Measurements from ENCODE around the gene TRAPPC8.
"Not testable (repeated sequence)": the region's sequence is repeated elsewhere in the genome, so short reads cannot be mapped to it uniquely, and the experiment has no call there.

The TRAPPC8 gene

GRCh38 chr18:31942291-31942998, 483 bp downstream of the TRAPPC8 start:
- DNase-seq (ENCODE audit: low read depth, low spot score): no peak

- no peak for DNase-seq (ENCODE audit: low read depth, low spot score)
Measured at GRCh38 chr18:31941010-31941809, 1.7 kb downstream of the TRAPPC8 start.

GRCh38 chr18:31934773-31935172, 8.2 kb downstream of the TRAPPC8 start:
- not testable (repeated sequence) for DNase-seq (ENCODE audit: low read depth, low spot score)

- DNase-seq (ENCODE audit: low read depth, low spot score): no peak
Measured at GRCh38 chr18:31931886-31932240, 11.1 kb downstream of the TRAPPC8 start.

- DNase-seq (ENCODE audit: low read depth, low spot score): no peak
Measured at GRCh38 chr18:31931163-31931885, 11.6 kb downstream of the TRAPPC8 start.

- no peak for DNase-seq (ENCODE audit: low read depth, low spot score)
Measured at GRCh38 chr18:31929273-31929672, 13.7 kb downstream of the TRAPPC8 start.

- not testable (repeated sequence) for DNase-seq (ENCODE audit: low read depth, low spot score)
Measured at GRCh38 chr18:31926988-31927387, 15.9 kb downstream of the TRAPPC8 start.

- no peak for DNase-seq (ENCODE audit: low read depth, low spot score)
Measured at GRCh38 chr18:31920277-31920676, 22.7 kb downstream of the TRAPPC8 start.

GRCh38 chr18:31919366-31919765, 23.6 kb downstream of the TRAPPC8 start:
- DNase-seq (ENCODE audit: low read depth, low spot score): not testable (repeated sequence)

- no peak for DNase-seq (ENCODE audit: low read depth, low spot score)
Measured at GRCh38 chr18:31918733-31919132, 24.2 kb downstream of the TRAPPC8 start.

GRCh38 chr18:31901063-31901462, 41.9 kb downstream of the TRAPPC8 start:
- no peak for DNase-seq (ENCODE audit: low read depth, low spot score)

GRCh38 chr18:31899771-31900170, 43.2 kb downstream of the TRAPPC8 start:
- not testable (repeated sequence) for DNase-seq (ENCODE audit: low read depth, low spot score)

- DNase-seq (ENCODE audit: low read depth, low spot score): no peak
Measured at GRCh38 chr18:31892936-31893335, 50.0 kb downstream of the TRAPPC8 start.

- DNase-seq (ENCODE audit: low read depth, low spot score): no peak
Measured at GRCh38 chr18:31891566-31891965, 51.4 kb downstream of the TRAPPC8 start.

GRCh38 chr18:31884020-31884419, 58.9 kb downstream of the TRAPPC8 start:
- DNase-seq (ENCODE audit: low read depth, low spot score): no peak

GRCh38 chr18:31880186-31880898, 62.6 kb downstream of the TRAPPC8 start:
- no peak for DNase-seq (ENCODE audit: low read depth, low spot score)

- DNase-seq (ENCODE audit: low read depth, low spot score): no peak
Measured at GRCh38 chr18:31878358-31878757, 64.6 kb downstream of the TRAPPC8 start.

- no peak for DNase-seq (ENCODE audit: low read depth, low spot score)
Measured at GRCh38 chr18:31877900-31878299, 65.0 kb downstream of the TRAPPC8 start.

- no peak for DNase-seq (ENCODE audit: low read depth, low spot score)
Measured at GRCh38 chr18:31876707-31877106, 66.2 kb downstream of the TRAPPC8 start.

- DNase-seq (ENCODE audit: low read depth, low spot score): no peak
Measured at GRCh38 chr18:31875301-31875700, 67.6 kb downstream of the TRAPPC8 start.

- no peak for DNase-seq (ENCODE audit: low read depth, low spot score)
Measured at GRCh38 chr18:31863103-31863502, 79.8 kb downstream of the TRAPPC8 start.

GRCh38 chr18:31860488-31860887, 82.4 kb downstream of the TRAPPC8 start:
- DNase-seq (ENCODE audit: low read depth, low spot score): no peak

Measured in activated CD4-positive, CD25-positive, alpha-beta regulatory T cell treated with anti-CD3 and anti-CD28 coated beads, Interleukin-2, amount 50 U/mL, for 16 hours (primary cell).